ENCODE data around the gene TBCEL.

The TBCEL gene

DNA sequence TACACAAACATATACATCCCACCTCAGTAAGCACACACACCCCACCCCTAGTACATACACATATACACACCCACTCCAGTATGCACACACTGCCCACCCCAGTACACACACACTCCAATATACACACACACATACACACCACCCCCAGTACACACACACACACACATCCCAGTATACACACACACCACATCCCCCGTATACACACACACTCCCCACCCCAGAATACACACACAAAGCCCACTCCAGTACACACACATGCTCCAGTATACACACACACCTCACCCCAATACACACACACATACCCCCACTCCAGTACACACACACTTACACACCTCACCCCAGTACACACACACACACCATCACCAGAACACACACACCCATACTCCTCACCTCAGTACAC is 84.5 kb downstream of the TBCEL start:
- no peak overlapping the region for H3K14ac ChIP-seq (ENCODE audit: low read length)
- no peak for DNase-seq
- no peak overlapping the region for H2BK12ac ChIP-seq (ENCODE audit: low read length)
- no peak overlapping the region for H2BK5ac ChIP-seq (ENCODE audit: low read depth, low read length, poor library complexity)
- H3K4me1 ChIP-seq (ENCODE audit: control insufficient read depth in 1 of 2, insufficient read depth in 2 of 2, low read length in 2 of 2), result no peaks in the 10 kb centered on the region
- no peak overlapping the region for H4K12ac ChIP-seq (ENCODE audit: low read depth, low read length)
- peak overlapping the region; percentile 56 for H3K23ac ChIP-seq (ENCODE audit: low read length)
- no peak overlapping the region for H3K4me2 ChIP-seq (ENCODE audit: low read length)
- 100% methylated on average over 1 of the region's 1 CpG for WGBS (ENCODE audit: extremely low coverage, insufficient coverage, insufficient read length)
- no peaks in the 10 kb centered on the region for H3K36me3 ChIP-seq (ENCODE audit: control insufficient read depth in 1 of 2, insufficient read depth in 2 of 2, low read length in 2 of 2)
- H4K8ac ChIP-seq (ENCODE audit: low read depth, low read length), result no peak overlapping the region
- H3K79me1 ChIP-seq (ENCODE audit: low read length), result no peaks in the 10 kb centered on the region
- no peak overlapping the region for H3K4ac ChIP-seq (ENCODE audit: low read depth, low read length)
- H3K27ac ChIP-seq (ENCODE audit: low read depth, low read length), result no peak overlapping the region
- H2BK120ac ChIP-seq (ENCODE audit: insufficient read depth, low read length, poor library complexity), result no peak overlapping the region
- H3K79me2 ChIP-seq (ENCODE audit: control insufficient read depth, insufficient read depth, low read length, poor library complexity), result no peaks in the 10 kb centered on the region
- H3K27me3 ChIP-seq (ENCODE audit: insufficient read depth, low read length), result no peaks in the 10 kb centered on the region
- H3K18ac ChIP-seq (ENCODE audit: low read length), result no peak overlapping the region
- no peak overlapping the region for H3K4me3 ChIP-seq (ENCODE audit: low read depth, low read length)
- no peak overlapping the region for H2AK5ac ChIP-seq (ENCODE audit: low read length)
- no peak overlapping the region for H3K9ac ChIP-seq (ENCODE audit: low read length)
- no peak overlapping the region for H2AFZ ChIP-seq (ENCODE audit: insufficient read depth, low read length, poor library complexity)
- no peak overlapping the region for H4K91ac ChIP-seq (ENCODE audit: low read depth, low read length)
- H3K9me3 ChIP-seq (ENCODE audit: insufficient read depth, low read depth, low read length), result no peaks in the 10 kb centered on the region

DNA sequence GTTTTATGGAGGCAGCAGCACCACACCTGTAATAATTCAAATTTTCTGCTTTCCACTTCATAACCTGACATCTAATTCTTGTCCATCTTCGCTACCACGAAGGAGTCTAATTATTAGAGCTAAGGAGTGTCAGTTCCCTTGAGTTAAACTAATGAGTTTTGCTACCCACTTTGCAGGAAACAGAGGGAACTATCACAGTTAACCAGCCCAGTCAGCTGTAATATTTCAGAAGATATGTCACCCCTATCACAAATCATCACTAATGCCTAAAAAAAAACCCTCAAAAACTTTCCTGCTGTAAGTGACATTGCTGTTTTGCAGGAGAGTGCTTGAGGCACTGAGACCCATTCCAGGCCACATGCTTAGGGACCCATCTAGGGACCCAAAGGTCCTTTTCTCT is 85.6 kb downstream of the TBCEL start:
- no peak for DNase-seq
- no CpG with 5 or more reads among the region's 2 CpGs for WGBS (ENCODE audit: extremely low coverage, insufficient coverage, insufficient read length)
- H2AFZ ChIP-seq (ENCODE audit: insufficient read depth, low read length, poor library complexity), result no peak overlapping the region
- H2BK5ac ChIP-seq (ENCODE audit: low read depth, low read length, poor library complexity), result no peak overlapping the region
- H3K14ac ChIP-seq (ENCODE audit: low read length), result no peak overlapping the region
- H3K4ac ChIP-seq (ENCODE audit: low read depth, low read length), result no peak overlapping the region
- no peaks in the 10 kb centered on the region for H3K79me2 ChIP-seq (ENCODE audit: control insufficient read depth, insufficient read depth, low read length, poor library complexity)
- no peak overlapping the region for H3K4me2 ChIP-seq (ENCODE audit: low read length)
- no peaks in the 10 kb centered on the region for H3K9me3 ChIP-seq (ENCODE audit: insufficient read depth, low read depth, low read length)
- H3K36me3 ChIP-seq (ENCODE audit: control insufficient read depth in 1 of 2, insufficient read depth in 2 of 2, low read length in 2 of 2), result no peaks in the 10 kb centered on the region
- H3K4me1 ChIP-seq (ENCODE audit: control insufficient read depth in 1 of 2, insufficient read depth in 2 of 2, low read length in 2 of 2), result no peaks in the 10 kb centered on the region
- no peaks in the 10 kb centered on the region for H3K27me3 ChIP-seq (ENCODE audit: insufficient read depth, low read length)
- H3K18ac ChIP-seq (ENCODE audit: low read length), result no peak overlapping the region
- H3K23ac ChIP-seq (ENCODE audit: low read length), result no peak overlapping the region
- no peak overlapping the region for H3K4me3 ChIP-seq (ENCODE audit: low read depth, low read length)
- H2AK5ac ChIP-seq (ENCODE audit: low read length), result no peak overlapping the region
- no peak overlapping the region for H2BK12ac ChIP-seq (ENCODE audit: low read length)
- H4K91ac ChIP-seq (ENCODE audit: low read depth, low read length), result no peak overlapping the region
- no peak overlapping the region for H3K27ac ChIP-seq (ENCODE audit: low read depth, low read length)
- no peak overlapping the region for H3K9ac ChIP-seq (ENCODE audit: low read length)
- no peak overlapping the region for H4K12ac ChIP-seq (ENCODE audit: low read depth, low read length)
- H2BK120ac ChIP-seq (ENCODE audit: insufficient read depth, low read length, poor library complexity), result no peak overlapping the region
- H3K79me1 ChIP-seq (ENCODE audit: low read length), result no peaks in the 10 kb centered on the region
- H4K8ac ChIP-seq (ENCODE audit: low read depth, low read length), result no peak overlapping the region

DNA sequence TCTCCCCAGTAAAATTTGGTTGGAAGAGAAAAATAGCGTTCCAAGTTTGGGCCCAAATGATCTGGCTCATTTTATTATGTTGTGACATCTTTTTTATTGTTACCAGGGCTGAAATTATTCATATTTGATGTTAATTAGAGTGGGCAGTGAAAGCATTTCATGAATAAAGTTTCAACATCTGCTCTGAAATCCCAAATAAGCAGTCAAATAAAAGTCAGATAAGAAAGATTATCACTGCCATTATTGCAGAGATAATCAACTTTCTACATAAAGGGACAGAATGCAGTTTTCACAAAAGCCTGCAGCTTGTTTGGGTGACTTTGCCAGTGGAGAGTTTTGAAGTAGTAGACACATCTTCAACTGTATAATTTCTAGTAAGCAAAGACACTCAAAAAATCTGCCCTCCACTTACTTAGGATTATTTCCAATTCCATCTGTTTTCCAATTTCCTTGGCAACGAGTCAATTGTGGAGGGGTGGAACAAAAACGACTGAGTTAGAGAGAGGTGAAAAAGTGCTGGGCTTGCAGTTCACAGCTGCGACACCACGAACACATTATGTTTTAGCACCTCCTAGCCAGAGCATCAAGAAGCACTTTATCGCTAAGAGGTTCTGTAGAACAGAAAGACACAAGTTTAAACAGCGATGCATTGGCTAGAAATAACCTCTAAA is 86.1 kb downstream of the TBCEL start:
- Histone ChIP-seq H4K91ac (ENCODE audit: low read depth, low read length) (no peak overlapping the region), H3K27ac (ENCODE audit: low read depth, low read length) (no peak overlapping the region), H2BK5ac (ENCODE audit: low read depth, low read length, poor library complexity) (no peak overlapping the region), H2BK12ac (ENCODE audit: low read length) (no peak overlapping the region), H3K79me1 (ENCODE audit: low read length) (no peaks in the 10 kb centered on the region), H3K4me1 (ENCODE audit: control insufficient read depth in 1 of 2, insufficient read depth in 2 of 2, low read length in 2 of 2) (no peaks in the 10 kb centered on the region), H3K27me3 (ENCODE audit: insufficient read depth, low read length) (no peaks in the 10 kb centered on the region), H3K18ac (ENCODE audit: low read length) (no peak overlapping the region), H2BK120ac (ENCODE audit: insufficient read depth, low read length, poor library complexity) (no peak overlapping the region), H2AK5ac (ENCODE audit: low read length) (no peak overlapping the region), H4K8ac (ENCODE audit: low read depth, low read length) (no peak overlapping the region), H3K9ac (ENCODE audit: low read length) (no peak overlapping the region), H3K36me3 (ENCODE audit: control insufficient read depth in 1 of 2, insufficient read depth in 2 of 2, low read length in 2 of 2) (no peaks in the 10 kb centered on the region), H3K9me3 (ENCODE audit: insufficient read depth, low read depth, low read length) (no peaks in the 10 kb centered on the region), H4K12ac (ENCODE audit: low read depth, low read length) (no peak overlapping the region), H3K23ac (ENCODE audit: low read length) (no peak overlapping the region), H2AFZ (ENCODE audit: insufficient read depth, low read length, poor library complexity) (no peak overlapping the region), H3K14ac (ENCODE audit: low read length) (no peak overlapping the region), H3K79me2 (ENCODE audit: control insufficient read depth, insufficient read depth, low read length, poor library complexity) (no peaks in the 10 kb centered on the region), H3K4me3 (ENCODE audit: low read depth, low read length) (no peak overlapping the region), H3K4ac (ENCODE audit: low read depth, low read length) (no peak overlapping the region), H3K4me2 (ENCODE audit: low read length) (no peak overlapping the region)
- WGBS (ENCODE audit: extremely low coverage, insufficient coverage, insufficient read length), result no CpG with 5 or more reads among the region's 7 CpGs
- no peak for DNase-seq

DNA sequence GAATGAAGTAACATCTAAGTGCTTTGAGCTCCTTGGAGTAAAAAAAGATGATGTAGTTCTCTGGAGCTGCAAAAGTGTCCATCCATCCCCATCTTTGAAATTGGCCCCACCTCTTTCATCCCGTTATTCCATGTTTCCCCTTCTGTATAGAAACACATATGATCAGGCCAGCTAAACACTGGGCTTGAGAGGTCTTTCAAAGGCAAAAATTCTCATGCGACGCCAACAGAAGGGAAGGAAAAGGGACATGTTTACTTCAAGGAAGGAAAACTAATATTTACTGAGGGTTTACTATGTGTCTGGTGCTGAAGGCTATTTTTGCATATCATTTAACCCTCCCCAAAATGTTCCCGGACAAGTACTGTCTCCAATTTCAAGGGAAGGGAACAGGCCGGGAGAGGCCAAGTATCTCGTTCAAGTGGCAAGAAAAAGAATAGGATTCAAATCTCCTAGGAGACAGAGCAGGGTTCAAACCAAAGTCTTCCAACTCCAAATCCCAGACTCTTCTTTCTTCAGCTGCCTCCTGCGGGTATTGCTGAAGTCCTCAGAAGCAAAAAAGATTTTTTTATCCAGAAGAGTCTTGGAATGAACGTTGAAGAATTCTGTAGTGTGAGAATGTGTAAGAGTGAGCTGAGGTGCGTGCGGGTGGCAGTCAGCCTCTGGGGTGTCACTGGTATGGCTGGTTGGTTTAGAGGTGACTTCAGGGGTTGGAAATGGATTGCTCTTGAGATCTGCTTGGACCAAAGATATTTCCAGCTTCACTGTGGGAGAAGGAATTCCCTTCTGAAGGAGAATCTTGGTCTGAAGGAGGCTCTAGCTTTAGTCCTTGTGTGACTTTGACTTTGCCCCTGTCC is 87.2 kb downstream of the TBCEL start:
- Histone ChIP-seq H3K14ac (ENCODE audit: low read length) (no peak overlapping the region), H4K8ac (ENCODE audit: low read depth, low read length) (no peak overlapping the region), H3K36me3 (ENCODE audit: control insufficient read depth in 1 of 2, insufficient read depth in 2 of 2, low read length in 2 of 2) (no peaks in the 10 kb centered on the region), H3K9me3 (ENCODE audit: insufficient read depth, low read depth, low read length) (no peaks in the 10 kb centered on the region), H4K91ac (ENCODE audit: low read depth, low read length) (no peak overlapping the region), H3K27me3 (ENCODE audit: insufficient read depth, low read length) (no peaks in the 10 kb centered on the region), H4K12ac (ENCODE audit: low read depth, low read length) (no peak overlapping the region), H3K27ac (ENCODE audit: low read depth, low read length) (no peak overlapping the region), H3K9ac (ENCODE audit: low read length) (no peak overlapping the region), H2BK12ac (ENCODE audit: low read length) (no peak overlapping the region), H2BK5ac (ENCODE audit: low read depth, low read length, poor library complexity) (no peak overlapping the region), H3K79me2 (ENCODE audit: control insufficient read depth, insufficient read depth, low read length, poor library complexity) (no peaks in the 10 kb centered on the region), H3K4ac (ENCODE audit: low read depth, low read length) (no peak overlapping the region), H2AK5ac (ENCODE audit: low read length) (no peak overlapping the region), H3K79me1 (ENCODE audit: low read length) (no peaks in the 10 kb centered on the region), H3K4me2 (ENCODE audit: low read length) (no peak overlapping the region), H3K23ac (ENCODE audit: low read length) (no peak overlapping the region), H3K4me1 (ENCODE audit: control insufficient read depth in 1 of 2, insufficient read depth in 2 of 2, low read length in 2 of 2) (no peaks in the 10 kb centered on the region), H3K4me3 (ENCODE audit: low read depth, low read length) (no peak overlapping the region), H3K18ac (ENCODE audit: low read length) (no peak overlapping the region), H2AFZ (ENCODE audit: insufficient read depth, low read length, poor library complexity) (no peak overlapping the region), H2BK120ac (ENCODE audit: insufficient read depth, low read length, poor library complexity) (no peak overlapping the region)
- whole genome bisulfite sequencing (ENCODE audit: extremely low coverage, insufficient coverage, insufficient read length), result no CpG with 5 or more reads among the region's 10 CpGs
- no peak for DNase-seq

Measured in trophoblast cell (in vitro differentiated cells and primary cell).